Measurements from ENCODE around the gene SIL1.
A peak's percentile ranks its signal among the peaks of the same experiment; 100 is the strongest.

SIL1 gene

DNA sequence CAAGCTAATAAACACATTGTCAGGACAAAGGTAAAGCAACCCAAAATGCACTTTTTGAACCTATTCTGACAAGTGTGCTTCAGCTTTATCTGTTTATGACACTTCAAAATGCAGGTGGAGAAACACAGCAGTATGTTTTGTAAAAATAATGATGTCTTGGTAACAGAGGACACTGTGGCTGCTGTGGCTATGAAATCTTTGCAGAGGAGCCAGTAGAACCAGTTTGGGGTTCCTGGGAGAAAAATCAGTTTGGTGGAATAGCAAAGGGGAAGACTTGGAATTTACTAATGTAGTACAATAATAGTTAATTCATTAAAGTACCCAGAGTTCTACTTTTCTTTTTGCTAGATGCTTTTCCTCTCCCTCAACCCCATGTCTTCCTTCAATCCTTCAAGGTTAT, 40.6 kb downstream of the SIL1 start:
- Histone ChIP-seq H3K27me3 (ENCODE audit: insufficient read depth, low read depth, severe bottlenecking) (no peaks in the 10 kb centered on the region), H3K36me3 (peaks cover 3% of the 10 kb centered on the region; the same call in 1 of the 2 replicates), H3K9me3 (ENCODE audit: severe bottlenecking) (peaks cover 13% of the 10 kb centered on the region), H3K4me3 (ENCODE audit: low read depth, low read length) (no peak overlapping the region), H3K27ac (no peak overlapping the region)
- TF ChIP-seq, protein P1, sequence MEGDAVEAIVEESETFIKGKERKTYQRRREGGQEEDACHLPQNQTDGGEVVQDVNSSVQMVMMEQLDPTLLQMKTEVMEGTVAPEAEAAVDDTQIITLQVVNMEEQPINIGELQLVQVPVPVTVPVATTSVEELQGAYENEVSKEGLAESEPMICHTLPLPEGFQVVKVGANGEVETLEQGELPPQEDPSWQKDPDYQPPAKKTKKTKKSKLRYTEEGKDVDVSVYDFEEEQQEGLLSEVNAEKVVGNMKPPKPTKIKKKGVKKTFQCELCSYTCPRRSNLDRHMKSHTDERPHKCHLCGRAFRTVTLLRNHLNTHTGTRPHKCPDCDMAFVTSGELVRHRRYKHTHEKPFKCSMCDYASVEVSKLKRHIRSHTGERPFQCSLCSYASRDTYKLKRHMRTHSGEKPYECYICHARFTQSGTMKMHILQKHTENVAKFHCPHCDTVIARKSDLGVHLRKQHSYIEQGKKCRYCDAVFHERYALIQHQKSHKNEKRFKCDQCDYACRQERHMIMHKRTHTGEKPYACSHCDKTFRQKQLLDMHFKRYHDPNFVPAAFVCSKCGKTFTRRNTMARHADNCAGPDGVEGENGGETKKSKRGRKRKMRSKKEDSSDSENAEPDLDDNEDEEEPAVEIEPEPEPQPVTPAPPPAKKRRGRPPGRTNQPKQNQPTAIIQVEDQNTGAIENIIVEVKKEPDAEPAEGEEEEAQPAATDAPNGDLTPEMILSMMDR (IDR thresholded peaks at IDR 0.05; ENCODE audit: low read depth, low read length) = no peak
- DNase-seq = no peak

DNA sequence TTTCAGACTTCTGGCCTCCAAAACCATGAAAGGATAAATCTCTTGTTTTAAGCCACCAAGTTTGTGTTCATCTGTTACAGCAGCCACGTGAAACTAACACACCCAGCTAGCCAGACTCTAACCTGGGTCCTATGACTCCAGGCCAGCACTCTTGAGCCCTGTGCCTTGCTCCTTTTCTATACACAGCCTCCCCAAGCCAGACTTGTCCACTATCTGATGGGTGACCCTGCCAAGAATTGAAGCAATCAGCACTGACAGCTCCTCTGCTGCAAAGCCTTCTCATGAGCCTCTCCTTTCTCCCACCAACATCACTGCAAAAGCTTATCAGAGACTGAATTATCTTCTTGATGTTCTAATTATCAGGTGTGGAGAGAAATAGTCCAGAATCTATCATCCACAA, 41.4 kb downstream of the SIL1 start:
- H3K4me3 ChIP-seq (ENCODE audit: low read depth, low read length) = no peak overlapping the region
- H3K27ac ChIP-seq = no peak overlapping the region
- no peak for DNase-seq
- peaks cover 3% of the 10 kb centered on the region; the same call in 1 of the 2 replicates for H3K36me3 ChIP-seq
- TF ChIP-seq, protein P1 (IDR thresholded peaks at IDR 0.05; ENCODE audit: low read depth, low read length) = no peak
- H3K27me3 ChIP-seq (ENCODE audit: insufficient read depth, low read depth, severe bottlenecking) = no peaks in the 10 kb centered on the region
- H3K9me3 ChIP-seq (ENCODE audit: severe bottlenecking) = peaks cover 13% of the 10 kb centered on the region

DNA sequence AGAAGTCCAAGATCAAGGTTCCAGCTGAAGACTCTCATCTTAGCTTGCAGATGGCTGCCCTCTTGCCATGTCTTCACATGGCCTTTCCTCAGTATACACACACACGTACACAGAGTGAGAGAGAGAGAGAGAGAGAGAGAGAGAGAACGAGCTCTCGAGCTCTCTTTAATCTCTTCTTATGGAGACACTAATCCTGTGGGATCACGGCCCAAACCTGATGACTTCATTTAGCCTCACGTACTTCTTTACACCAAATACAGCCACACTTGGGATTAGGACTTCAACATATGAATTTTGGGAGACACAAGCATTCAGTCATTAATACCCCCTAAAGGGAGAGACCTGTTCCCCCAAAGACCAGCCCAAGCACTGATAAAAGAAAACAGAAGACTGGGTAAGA, 42.8 kb downstream of the SIL1 start:
- Histone ChIP-seq H3K4me3 (ENCODE audit: low read depth, low read length) (no peak overlapping the region), H3K9me3 (ENCODE audit: severe bottlenecking) (peaks cover 13% of the 10 kb centered on the region), H3K27ac (peak overlapping the region; percentile 25), H3K27me3 (ENCODE audit: insufficient read depth, low read depth, severe bottlenecking) (no peaks in the 10 kb centered on the region), H3K36me3 (peaks cover 3% of the 10 kb centered on the region; the same call in 1 of the 2 replicates)
- peak; percentile 59 for DNase-seq
- TF ChIP-seq, protein P1 (IDR thresholded peaks at IDR 0.05; ENCODE audit: low read depth, low read length) = no peak

DNA sequence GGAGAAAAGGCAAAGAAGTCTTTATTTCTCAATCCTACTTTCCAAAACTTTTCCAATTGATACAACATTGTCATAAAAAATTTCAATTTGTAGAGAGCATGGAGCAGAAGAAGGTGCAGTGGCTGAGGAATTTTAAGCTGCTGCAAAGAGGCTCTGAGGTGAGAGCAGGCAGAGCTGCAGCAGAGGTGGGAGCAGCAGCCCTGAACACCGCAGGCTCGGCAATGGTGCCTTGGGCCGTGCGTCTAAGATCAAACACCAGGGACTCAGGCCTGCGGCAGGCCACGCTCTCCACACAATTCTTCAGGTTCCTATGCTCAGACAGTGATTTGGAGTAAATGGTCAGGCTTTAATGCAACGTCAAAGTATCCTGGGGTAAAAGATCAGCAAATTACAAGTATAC, 46.3 kb downstream of the SIL1 start:
- DNase-seq = no peak
- H3K4me3 ChIP-seq (ENCODE audit: low read depth, low read length) = no peak overlapping the region
- no peaks in the 10 kb centered on the region for H3K27me3 ChIP-seq (ENCODE audit: insufficient read depth, low read depth, severe bottlenecking)
- peaks cover 3% of the 10 kb centered on the region; the same call in 1 of the 2 replicates for H3K36me3 ChIP-seq
- TF ChIP-seq, protein P1 (IDR thresholded peaks at IDR 0.05; ENCODE audit: low read depth, low read length) = no peak
- peaks cover 8% of the 10 kb centered on the region for H3K9me3 ChIP-seq (ENCODE audit: severe bottlenecking)
- H3K27ac ChIP-seq = no peak overlapping the region

DNA sequence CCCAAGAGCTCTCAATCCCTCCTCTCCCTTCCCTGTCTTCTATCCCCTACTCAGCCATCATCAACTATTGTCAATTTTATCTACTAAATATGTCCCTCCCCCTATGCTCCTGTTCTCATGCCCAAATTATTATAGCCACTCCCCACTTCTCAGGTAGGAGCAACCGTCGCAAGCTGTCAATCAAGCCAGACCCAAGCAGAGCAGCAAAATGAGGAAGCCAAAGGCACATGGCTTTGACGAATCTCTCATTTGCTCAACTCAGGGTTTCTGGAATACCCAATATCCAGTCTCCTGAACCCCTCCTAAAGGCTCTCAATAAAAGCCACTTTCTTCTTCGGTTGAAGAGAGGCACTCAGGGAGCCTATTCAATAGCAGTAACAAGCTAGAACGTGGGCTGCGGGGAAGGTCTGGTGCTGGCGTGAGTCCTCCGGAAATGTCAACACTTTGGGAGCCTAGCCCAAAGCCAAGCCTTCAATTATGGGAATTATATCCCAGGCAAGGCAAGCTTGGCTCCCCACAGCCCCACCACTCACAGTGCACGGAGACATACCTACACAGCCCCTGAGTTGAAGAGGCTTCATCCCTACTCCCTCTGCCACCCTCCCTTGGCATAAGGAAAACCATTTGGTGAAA, 47.7 kb downstream of the SIL1 start:
- no peaks in the 10 kb centered on the region for H3K27me3 ChIP-seq (ENCODE audit: insufficient read depth, low read depth, severe bottlenecking)
- DNase-seq = no peak
- no peak overlapping the region for H3K27ac ChIP-seq
- TF ChIP-seq, protein P1 (IDR thresholded peaks at IDR 0.05; ENCODE audit: low read depth, low read length) = no peak
- no peak overlapping the region for H3K4me3 ChIP-seq (ENCODE audit: low read depth, low read length)
- H3K9me3 ChIP-seq (ENCODE audit: severe bottlenecking) = no peaks in the 10 kb centered on the region
- no peaks in the 10 kb centered on the region for H3K36me3 ChIP-seq
